GM19455 (cell line): ENCODE results near the gene MRPL38.
A peak's percentile ranks its signal among the peaks of the same experiment; 100 is the strongest.

ENCODE experiments used
- ATAC-seq: cut with Tn5 transposase; IDR thresholded peaks from one replicate; pipeline ENCODE4 v1.9.1; 2021; ENCODE audit not compliant: unreplicated experiment

Gene MRPL38

GRCh38 chr17:75904749-75905521, at the start of gene MRPL38:
Gene MRPL38, minus strand, starts transcription at chr17:75904884. Its CDS starts 9 bp downstream, at chr17:75904875.
- peak; percentile 91 for ATAC-seq

GRCh38 chr17:75950855-75951554, 46.3 kb upstream of the MRPL38 start:
- no peak for ATAC-seq

GRCh38 chr17:75950421-75950820, 45.7 kb upstream of the MRPL38 start:
- no peak for ATAC-seq

- ATAC-seq: no peak
Measured at GRCh38 chr17:75945211-75945610, 40.5 kb upstream of the MRPL38 start.

GRCh38 chr17:75943491-75943890, 38.8 kb upstream of the MRPL38 start:
- no peak for ATAC-seq

- ATAC-seq: no peak
Measured at GRCh38 chr17:75942473-75942872, 37.8 kb upstream of the MRPL38 start.

- no peak for ATAC-seq
Measured at GRCh38 chr17:75941442-75941819, 36.7 kb upstream of the MRPL38 start.

- peak; percentile 80 for ATAC-seq
Measured at GRCh38 chr17:75940727-75941441, 36.2 kb upstream of the MRPL38 start, which contains the start of gene FBF1. Gene FBF1, minus strand, starts transcription at chr17:75941042. Its CDS starts 2,893 bp downstream, at chr17:75938149.

- ATAC-seq: no peak
Measured at GRCh38 chr17:75937652-75938051, 33.0 kb upstream of the MRPL38 start.

- ATAC-seq: no peak
Measured at GRCh38 chr17:75933808-75934207, 29.1 kb upstream of the MRPL38 start.

- ATAC-seq: no peak
Measured at GRCh38 chr17:75932852-75933251, 28.2 kb upstream of the MRPL38 start.

GRCh38 chr17:75931062-75931461, 26.4 kb upstream of the MRPL38 start:
- ATAC-seq: no peak

- ATAC-seq: no peak
Measured at GRCh38 chr17:75927286-75927922, 22.7 kb upstream of the MRPL38 start.

- ATAC-seq: no peak
Measured at GRCh38 chr17:75926456-75926855, 21.8 kb upstream of the MRPL38 start.

- no peak for ATAC-seq
Measured at GRCh38 chr17:75925912-75926311, 21.2 kb upstream of the MRPL38 start.

- no peak for ATAC-seq
Measured at GRCh38 chr17:75925103-75925502, 20.4 kb upstream of the MRPL38 start.

- ATAC-seq: no peak
Measured at GRCh38 chr17:75922963-75923874, 18.5 kb upstream of the MRPL38 start.

GRCh38 chr17:75922173-75922961, 17.7 kb upstream of the MRPL38 start:
- ATAC-seq: no peak

GRCh38 chr17:75921596-75921995, 16.9 kb upstream of the MRPL38 start:
- ATAC-seq: no peak
